ENCODE measurements around the gene PLEKHF1. TPM values are rescaled to one million over a fixed set of nuclear protein-coding genes. Genes with fewer than 3 reads are reported as not detected.

The PLEKHF1 gene
- total RNA-seq, 2 donors from 2014 or later, result 2.6 to 2.8 TPM

DNA sequence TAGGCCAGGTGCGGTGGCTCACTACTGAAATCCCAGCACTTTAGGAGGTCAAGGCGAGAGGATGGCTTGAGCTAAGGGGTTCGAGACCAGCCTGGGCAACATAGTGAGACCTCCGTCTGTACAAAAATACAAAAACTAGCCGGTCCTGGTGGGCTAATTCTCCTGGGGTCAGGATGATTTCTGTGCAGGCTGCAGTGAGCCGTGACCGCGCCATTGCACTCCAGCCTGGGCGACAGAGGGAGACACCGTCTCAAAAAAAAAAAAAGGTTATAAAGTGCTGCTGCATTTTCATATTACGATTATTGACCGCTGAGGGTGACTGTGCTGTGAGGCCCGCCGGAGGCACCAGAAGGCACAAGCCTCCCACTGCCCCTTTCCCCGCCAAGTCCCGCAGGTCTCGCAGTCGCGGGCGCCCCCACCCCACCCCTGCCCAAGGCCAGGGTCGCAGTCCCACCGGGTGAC lies 477 bp upstream of the PLEKHF1 start:
- Histone ChIP-seq H3K9ac (ENCODE audit: extremely low read depth, low read length, poor library complexity, severe bottlenecking) (no peak overlapping the region), H3K9me3 (ENCODE audit: control insufficient read depth, low read length) (no peaks in the 10 kb centered on the region), H3K27ac (ENCODE audit: low read depth, low read length) (no peak overlapping the region), H3K36me3 (ENCODE audit: control insufficient read depth, insufficient read depth, low read length) (no peaks in the 10 kb centered on the region), H3K4me3 (ENCODE audit: low read length) (peak overlapping the region; percentile 76), H3K4me1 (ENCODE audit: control insufficient read depth, insufficient read depth, low read length) (peaks cover 4% of the 10 kb centered on the region), H3K27me3 (ENCODE audit: control insufficient read depth, insufficient read depth, low read length, poor library complexity, severe bottlenecking) (peaks cover 22% of the 10 kb centered on the region)
- peaks cover 9% of the 10 kb centered on the region for H3K4me1 Mint-ChIP-seq
- 37 to 57% methylated on average over 9 to 22 of the region's 22 CpGs for WGBS, 2 experiments (ENCODE audit: insufficient coverage in 1 of 2, insufficient read length in 1 of 2)
- no peak for DNase-seq
- peak; percentile 34 for TF ChIP-seq CTCF (conservative IDR thresholded peaks at IDR 0.05)
- H3K4me3 Mint-ChIP-seq, result peak overlapping the region; percentile 62
- no peaks in the 10 kb centered on the region for H3K9me3 Mint-ChIP-seq
- H3K27ac Mint-ChIP-seq, result no peak overlapping the region
- no peaks in the 10 kb centered on the region for H3K36me3 Mint-ChIP-seq (ENCODE audit: low read depth)
- peaks cover 6% of the 10 kb centered on the region for H3K27me3 Mint-ChIP-seq (ENCODE audit: insufficient read depth)

DNA sequence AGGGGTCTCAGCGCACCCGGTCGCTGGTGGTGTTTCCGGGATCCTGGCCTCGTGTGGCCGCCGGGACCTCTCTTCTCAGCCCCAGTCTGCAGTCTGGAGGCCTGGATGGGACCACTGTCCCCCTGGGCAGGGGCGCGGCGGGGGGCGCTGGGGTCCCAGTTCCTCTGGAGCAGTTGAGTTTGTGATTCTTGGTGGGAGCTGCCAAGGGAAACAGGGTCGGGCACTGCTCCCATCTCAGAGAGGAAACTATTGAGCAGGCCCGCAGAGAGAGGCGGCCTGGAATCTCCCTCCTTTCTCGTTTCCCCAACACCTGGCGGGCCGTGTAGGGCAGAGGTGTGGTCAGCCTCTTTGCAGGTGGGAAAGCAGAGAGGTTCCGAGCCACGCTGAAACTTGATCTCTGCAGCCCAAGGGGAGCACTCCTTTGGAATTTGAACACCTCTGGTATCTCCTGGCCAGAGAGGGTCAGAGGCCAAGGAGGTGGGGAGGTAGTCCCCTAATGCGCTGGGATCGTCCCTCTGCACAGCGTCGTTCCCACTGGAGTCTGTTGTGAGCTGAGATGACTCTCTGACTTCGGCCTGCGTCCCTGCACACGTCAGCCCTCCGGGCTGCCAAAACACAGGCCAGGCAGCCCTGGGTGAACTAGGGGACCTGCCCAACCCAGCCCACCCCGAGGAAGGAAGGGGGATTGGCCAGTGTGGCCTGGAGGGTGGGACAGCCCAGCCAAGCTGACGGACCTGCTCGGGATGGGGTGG lies 741 bp downstream of the PLEKHF1 start:
- no peak for TF ChIP-seq CTCF (conservative IDR thresholded peaks at IDR 0.05)
- Histone ChIP-seq H3K36me3 (ENCODE audit: control insufficient read depth, insufficient read depth, low read length) (no peaks in the 10 kb centered on the region), H3K27me3 (ENCODE audit: control insufficient read depth, insufficient read depth, low read length, poor library complexity, severe bottlenecking) (peaks cover 22% of the 10 kb centered on the region), H3K4me3 (ENCODE audit: low read length) (peak overlapping the region; percentile 76), H3K4me1 (ENCODE audit: control insufficient read depth, insufficient read depth, low read length) (peaks cover 4% of the 10 kb centered on the region), H3K9ac (ENCODE audit: extremely low read depth, low read length, poor library complexity, severe bottlenecking) (no peak overlapping the region), H3K9me3 (ENCODE audit: control insufficient read depth, low read length) (no peaks in the 10 kb centered on the region), H3K27ac (ENCODE audit: low read depth, low read length) (no peak overlapping the region)
- Mint-ChIP-seq H3K27me3 (ENCODE audit: insufficient read depth) (peaks cover 6% of the 10 kb centered on the region), H3K4me3 (peak overlapping the region; percentile 62), H3K4me1 (peaks cover 9% of the 10 kb centered on the region), H3K36me3 (ENCODE audit: low read depth) (no peaks in the 10 kb centered on the region), H3K27ac (peak overlapping the region; percentile 67), H3K9me3 (no peaks in the 10 kb centered on the region)
- DNase-seq, result peak; percentile 90
- WGBS, 2 experiments (ENCODE audit: insufficient coverage in 1 of 2, insufficient read length in 1 of 2), result 6% methylated on average over 8 to 30 of the region's 30 CpGs

DNA sequence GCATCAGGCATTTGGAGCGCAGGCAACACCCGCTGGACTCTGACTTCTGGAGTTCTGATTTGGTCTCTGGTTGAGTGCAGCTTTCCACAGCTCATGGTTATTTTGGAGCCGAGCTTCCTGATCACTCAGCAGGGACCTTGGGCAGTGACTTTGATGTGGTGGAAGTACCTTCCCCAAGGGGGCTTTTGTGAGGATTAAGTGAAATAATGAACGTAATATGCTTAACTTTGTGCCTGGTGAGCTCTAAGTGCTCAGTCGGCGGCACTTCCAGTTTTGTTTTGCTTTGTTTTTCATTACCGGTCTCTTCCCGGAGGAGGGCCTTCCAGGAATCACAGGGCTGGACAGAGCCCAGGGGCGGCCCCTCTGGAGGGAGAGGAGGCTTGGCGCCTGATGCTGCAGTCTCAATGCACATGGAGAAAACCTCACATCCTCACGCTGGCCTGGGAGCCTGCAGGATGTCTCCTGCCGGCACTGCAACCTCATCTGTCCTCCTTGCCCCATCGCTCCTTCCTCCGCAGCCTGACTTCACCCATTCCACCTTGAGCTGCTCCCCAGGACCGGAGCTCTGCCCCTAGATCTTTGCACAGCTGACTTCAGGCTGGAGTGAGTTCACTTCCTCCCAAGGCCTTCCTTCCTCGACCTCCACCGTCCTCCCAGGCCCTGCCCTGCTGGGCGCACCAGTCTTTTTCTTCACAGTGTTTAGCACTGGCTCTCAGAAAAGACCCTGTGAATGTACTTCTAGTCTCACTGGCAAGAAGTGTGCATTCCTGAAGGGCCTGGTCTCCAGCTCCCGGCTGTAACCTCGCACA lies 1.5 kb downstream of the PLEKHF1 start:
- no peaks in the 10 kb centered on the region for H3K36me3 Mint-ChIP-seq (ENCODE audit: low read depth)
- H3K4me3 Mint-ChIP-seq, result peak overlapping the region; percentile 62
- Histone ChIP-seq H3K27ac (ENCODE audit: low read depth, low read length) (no peak overlapping the region), H3K9ac (ENCODE audit: extremely low read depth, low read length, poor library complexity, severe bottlenecking) (no peak overlapping the region), H3K27me3 (ENCODE audit: control insufficient read depth, insufficient read depth, low read length, poor library complexity, severe bottlenecking) (peaks cover 22% of the 10 kb centered on the region), H3K4me3 (ENCODE audit: low read length) (peak overlapping the region; percentile 76), H3K36me3 (ENCODE audit: control insufficient read depth, insufficient read depth, low read length) (no peaks in the 10 kb centered on the region), H3K4me1 (ENCODE audit: control insufficient read depth, insufficient read depth, low read length) (peaks cover 4% of the 10 kb centered on the region), H3K9me3 (ENCODE audit: control insufficient read depth, low read length) (no peaks in the 10 kb centered on the region)
- DNase-seq, result peak; percentile 85
- WGBS, 2 experiments (ENCODE audit: insufficient coverage in 1 of 2, insufficient read length in 1 of 2), result 30 to 36% methylated on average over 14 to 20 of the region's 20 CpGs
- no peaks in the 10 kb centered on the region for H3K9me3 Mint-ChIP-seq
- H3K4me1 Mint-ChIP-seq, result peaks cover 9% of the 10 kb centered on the region
- peak overlapping the region; percentile 67 for H3K27ac Mint-ChIP-seq
- peaks cover 6% of the 10 kb centered on the region for H3K27me3 Mint-ChIP-seq (ENCODE audit: insufficient read depth)
- TF ChIP-seq CTCF (conservative IDR thresholded peaks at IDR 0.05), result no peak

Data from endodermal cell (in vitro differentiated cells).